Subcutaneous adipose tissue (tissue), 4 donors: ENCODE measurements around the gene SPIN1. TPM values are rescaled to one million over a fixed set of nuclear protein-coding genes. Genes with fewer than 3 reads are reported as not detected.

Source experiments
- total RNA-seq, 4 donors: library from RNA; depleted of rRNA; stranded (reverse); fragments of >200 nt; gene quantifications; one replicate each; pipeline ENCODE4 v1.1.0, GENCODE V29; 2016
- TF ChIP-seq, protein P1 (sequence below): fragments of 450-650 bp; IDR thresholded peaks from one replicate; pipeline ENCODE4 v1.5.1; 2016; ENCODE audit warnings: low read depth, mild to moderate bottlenecking, control low read depth, antibody characterized with exemption, moderate library complexity

Gene SPIN1
- total RNA-seq, 4 donors from 2014 or later = 55.5 to 67.1 (median 60.4) TPM

DNA sequence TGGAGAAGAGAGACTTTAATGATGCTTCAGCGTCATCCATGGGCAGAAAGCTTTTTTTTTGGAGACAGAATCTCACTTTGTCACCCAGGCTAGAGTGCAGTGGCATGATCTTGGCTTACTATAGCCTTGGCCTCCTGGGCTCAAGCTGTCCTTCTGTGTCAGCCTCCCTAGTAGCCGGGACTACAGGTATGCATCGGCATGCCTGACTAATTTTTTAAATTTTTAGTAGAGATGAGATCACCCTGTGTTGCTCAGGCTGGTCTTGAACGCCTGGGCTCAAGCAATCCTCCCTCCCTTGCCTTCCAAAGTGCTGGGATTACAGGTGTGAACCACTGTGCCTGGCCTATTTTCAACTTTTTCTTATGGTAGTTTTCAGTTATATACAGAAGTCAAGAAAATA lies 23.2 kb downstream of the SPIN1 start:
- TF ChIP-seq, protein P1, sequence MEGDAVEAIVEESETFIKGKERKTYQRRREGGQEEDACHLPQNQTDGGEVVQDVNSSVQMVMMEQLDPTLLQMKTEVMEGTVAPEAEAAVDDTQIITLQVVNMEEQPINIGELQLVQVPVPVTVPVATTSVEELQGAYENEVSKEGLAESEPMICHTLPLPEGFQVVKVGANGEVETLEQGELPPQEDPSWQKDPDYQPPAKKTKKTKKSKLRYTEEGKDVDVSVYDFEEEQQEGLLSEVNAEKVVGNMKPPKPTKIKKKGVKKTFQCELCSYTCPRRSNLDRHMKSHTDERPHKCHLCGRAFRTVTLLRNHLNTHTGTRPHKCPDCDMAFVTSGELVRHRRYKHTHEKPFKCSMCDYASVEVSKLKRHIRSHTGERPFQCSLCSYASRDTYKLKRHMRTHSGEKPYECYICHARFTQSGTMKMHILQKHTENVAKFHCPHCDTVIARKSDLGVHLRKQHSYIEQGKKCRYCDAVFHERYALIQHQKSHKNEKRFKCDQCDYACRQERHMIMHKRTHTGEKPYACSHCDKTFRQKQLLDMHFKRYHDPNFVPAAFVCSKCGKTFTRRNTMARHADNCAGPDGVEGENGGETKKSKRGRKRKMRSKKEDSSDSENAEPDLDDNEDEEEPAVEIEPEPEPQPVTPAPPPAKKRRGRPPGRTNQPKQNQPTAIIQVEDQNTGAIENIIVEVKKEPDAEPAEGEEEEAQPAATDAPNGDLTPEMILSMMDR = no peak

DNA sequence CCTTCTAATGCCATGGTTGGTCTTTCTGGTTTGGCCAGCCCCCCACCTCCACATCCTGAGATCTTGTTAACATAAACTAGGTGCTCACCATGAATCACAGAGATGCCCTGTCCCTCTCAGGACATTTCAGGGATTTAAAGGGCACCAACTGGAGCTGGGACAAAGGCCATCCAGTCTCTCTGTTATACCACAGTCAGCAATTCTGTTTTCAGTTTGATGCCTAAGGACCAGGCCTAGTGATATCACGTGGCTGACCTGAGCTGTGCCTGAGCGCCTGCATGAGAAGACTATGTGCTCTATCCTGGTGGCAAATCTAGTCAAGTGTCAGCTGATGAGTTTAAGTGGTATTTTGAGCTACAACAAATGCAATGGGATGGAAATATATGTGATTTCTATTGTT lies 26.1 kb downstream of the SPIN1 start:
- TF ChIP-seq, protein P1 = no peak

DNA sequence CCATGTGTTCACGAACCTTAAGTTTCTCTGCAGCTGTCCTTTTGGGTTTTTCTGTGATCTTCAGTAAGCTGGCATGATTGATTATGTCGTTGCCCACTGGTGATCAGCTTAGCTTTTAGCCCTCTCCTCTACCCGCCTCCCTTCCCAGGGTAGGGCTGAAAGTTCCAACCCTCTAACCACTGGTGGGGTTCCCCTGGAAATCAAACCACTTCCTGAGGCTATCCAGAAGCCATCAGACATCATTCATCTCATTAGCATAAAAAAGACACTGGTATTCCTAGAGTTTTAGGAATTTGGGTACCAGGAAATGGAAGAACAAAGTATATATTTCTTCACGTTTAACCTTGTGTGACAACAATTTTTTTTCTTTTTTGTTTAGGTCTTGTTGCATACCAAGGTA lies 29.8 kb downstream of the SPIN1 start:
- TF ChIP-seq, protein P1 = no peak

DNA sequence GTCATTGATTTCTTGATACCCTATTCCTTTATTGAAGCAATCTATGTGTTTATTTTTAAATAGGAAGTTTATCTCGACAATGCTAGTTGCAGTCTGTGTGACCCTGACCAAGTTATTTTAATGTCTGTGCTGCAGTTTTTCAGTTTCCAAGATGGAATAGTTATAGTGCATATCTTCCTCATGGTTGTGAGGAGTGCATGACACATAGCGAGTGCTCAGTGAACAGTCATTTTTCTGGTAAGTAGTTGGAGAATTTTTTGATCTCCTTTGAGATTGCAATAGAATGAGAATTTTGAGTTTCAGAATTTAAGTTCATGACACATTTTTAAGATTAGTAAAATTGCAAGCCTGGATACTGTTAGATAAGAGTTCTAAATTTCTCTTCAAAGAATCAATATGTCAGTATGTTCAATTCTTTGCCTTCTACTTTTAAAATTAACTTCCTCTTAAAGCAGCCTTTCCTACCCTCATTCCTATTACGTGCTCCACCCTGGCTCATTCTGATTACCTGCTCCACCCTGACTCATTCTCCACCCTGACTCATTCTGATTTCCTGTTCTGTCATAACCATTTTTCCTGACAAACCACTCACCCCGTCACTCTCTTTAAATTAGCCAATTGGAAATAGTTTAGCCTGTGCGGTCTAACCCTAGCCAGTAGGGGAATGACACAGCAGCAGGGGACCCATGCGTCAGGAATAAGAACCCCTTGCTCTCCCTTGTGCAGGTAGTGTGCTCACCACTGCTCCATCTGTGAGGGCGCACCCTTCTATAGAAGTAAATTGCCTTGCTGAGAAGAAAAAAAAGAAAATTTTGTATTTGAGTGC lies 30.7 kb downstream of the SPIN1 start:
- TF ChIP-seq, protein P1 = no peak

DNA sequence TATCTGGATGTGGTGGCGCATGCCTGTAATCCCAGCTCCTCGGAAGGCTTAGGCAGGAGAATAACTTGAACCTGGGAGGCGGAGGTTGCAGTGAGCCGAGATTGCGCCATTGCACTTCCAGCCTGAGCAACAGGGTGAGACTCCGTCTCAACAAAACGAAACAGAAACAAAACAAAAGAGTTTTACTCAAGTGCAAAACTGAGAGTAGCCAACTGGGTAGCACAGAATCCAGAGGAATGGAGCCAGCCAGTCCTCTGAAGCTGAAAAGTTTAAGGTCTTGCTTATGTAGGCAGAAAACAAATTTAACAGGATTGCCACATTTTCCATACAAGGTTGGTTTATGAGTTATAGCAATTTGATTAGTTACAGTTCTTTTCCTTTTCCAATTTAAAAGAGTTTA lies 32.0 kb downstream of the SPIN1 start:
- TF ChIP-seq, protein P1 = no peak

DNA sequence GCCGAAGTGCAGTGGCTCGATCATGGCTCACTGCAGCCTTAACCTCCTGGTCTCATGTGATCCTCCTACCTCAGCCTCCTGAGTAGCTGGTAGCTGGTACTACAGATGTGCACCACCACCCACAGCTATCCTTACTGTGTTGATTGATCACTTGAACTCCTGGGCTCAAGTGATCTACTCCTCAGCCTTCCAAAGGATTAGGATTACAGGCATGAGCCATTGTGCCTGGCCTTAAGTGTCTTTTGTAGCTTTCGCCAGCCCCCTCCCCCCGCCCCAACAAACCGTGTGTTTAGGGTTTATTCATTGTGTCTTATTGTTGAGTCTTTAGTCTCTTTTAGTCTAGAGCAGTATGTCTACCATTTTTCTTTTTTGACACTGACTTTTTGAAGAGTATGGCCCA lies 33.1 kb downstream of the SPIN1 start:
- TF ChIP-seq, protein P1 = no peak

DNA sequence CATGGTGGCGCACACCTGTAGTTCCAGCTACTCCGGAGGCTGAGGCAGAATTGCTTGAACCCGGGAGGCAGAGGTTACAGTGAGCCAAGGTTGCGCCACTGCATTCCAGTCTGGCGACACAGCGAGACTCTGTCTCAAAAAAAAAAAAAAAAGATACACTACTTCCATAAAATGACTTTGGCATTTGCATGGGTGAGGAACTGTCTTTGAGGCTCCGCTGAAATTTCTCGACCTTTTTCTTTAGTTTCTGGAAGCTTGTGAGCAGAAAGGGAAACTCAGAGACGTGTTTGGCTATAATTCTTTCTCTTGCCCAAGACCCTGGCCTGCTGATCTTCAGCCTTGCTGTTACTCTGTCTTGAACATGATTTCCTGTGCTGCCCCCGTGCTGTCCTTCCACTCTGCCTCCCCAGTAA lies 37.3 kb downstream of the SPIN1 start:
- TF ChIP-seq, protein P1 = no peak
